Neural cell (in vitro differentiated cells): ENCODE data around the gene ADTRP.

Source experiments
- EP300 ChIP-seq: fragments of 450-650 bp; conservative IDR thresholded peaks from 2 replicates; pipeline ENCODE4 v1.6.1; 2014; ENCODE audit warnings: antibody characterized with exemption, mild to moderate bottlenecking, moderate library complexity; ENCODE audit not compliant: poor library complexity, severe bottlenecking
- EZH2 ChIP-seq: fragments of 200-600, 300-800 bp; shearing (Covaris generic), sonication (generic); IDR thresholded peaks from 2 replicates; pipeline ENCODE4 v1.6.1; 2014; ENCODE audit warnings: antibody characterized with exemption, low read length, borderline replicate concordance, mild to moderate bottlenecking; ENCODE audit not compliant: insufficient read depth, poor library complexity, severe bottlenecking
- POLR2AphosphoS5 ChIP-seq: IDR thresholded peaks from 2 replicates; pipeline ENCODE4 v1.6.1; 2012
- RAD21 ChIP-seq: fragments of 450-650 bp; conservative IDR thresholded peaks from 2 replicates; pipeline ENCODE4 v1.6.1; 2014; ENCODE audit warnings: antibody characterized with exemption, mild to moderate bottlenecking, moderate library complexity
- SMC3 ChIP-seq: fragments of 450-650 bp; conservative IDR thresholded peaks from 2 replicates; pipeline ENCODE4 v1.6.1; 2014; ENCODE audit warnings: antibody characterized with exemption, mild to moderate bottlenecking, moderate library complexity; ENCODE audit not compliant: poor library complexity
- TF ChIP-seq, protein P1 (sequence below): fragments of 450-650 bp; IDR thresholded peaks from 2 replicates; pipeline ENCODE4 v1.5.1; 2014; ENCODE audit warnings: antibody characterized with exemption, mild to moderate bottlenecking, moderate library complexity; ENCODE audit not compliant: poor library complexity, severe bottlenecking

DNA sequence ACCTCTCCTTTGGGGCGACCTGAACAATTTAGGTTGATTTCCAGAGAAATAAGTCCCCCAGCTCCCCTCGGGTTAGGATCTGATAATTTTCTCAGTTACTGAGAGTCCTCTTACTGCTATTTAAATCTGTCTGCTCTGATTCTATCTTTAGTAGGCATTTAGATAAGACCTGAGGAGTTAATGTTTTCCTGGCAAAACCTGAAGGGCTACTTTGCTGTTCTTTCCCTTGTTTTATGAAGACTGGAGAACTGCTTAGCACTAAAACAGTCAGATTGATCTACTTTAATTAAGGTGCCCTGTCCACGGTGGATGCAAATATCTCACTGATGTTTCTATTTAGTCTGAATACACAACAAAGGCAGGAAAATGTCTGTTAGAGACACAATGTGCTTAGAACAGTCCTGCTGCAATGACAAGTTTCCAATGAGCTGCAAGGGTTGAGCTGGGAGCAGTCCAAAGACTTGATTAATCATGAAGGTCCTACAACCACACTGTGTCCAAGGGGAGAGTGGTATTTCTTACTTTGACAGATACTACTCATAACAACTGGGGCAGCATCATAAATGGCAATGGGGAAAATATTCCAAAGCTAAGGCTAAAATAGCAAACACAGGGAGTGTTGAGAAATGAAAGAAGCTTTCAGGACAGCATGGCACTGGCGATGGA is 15.7 kb downstream of the ADTRP start:
- TF ChIP-seq, protein P1, sequence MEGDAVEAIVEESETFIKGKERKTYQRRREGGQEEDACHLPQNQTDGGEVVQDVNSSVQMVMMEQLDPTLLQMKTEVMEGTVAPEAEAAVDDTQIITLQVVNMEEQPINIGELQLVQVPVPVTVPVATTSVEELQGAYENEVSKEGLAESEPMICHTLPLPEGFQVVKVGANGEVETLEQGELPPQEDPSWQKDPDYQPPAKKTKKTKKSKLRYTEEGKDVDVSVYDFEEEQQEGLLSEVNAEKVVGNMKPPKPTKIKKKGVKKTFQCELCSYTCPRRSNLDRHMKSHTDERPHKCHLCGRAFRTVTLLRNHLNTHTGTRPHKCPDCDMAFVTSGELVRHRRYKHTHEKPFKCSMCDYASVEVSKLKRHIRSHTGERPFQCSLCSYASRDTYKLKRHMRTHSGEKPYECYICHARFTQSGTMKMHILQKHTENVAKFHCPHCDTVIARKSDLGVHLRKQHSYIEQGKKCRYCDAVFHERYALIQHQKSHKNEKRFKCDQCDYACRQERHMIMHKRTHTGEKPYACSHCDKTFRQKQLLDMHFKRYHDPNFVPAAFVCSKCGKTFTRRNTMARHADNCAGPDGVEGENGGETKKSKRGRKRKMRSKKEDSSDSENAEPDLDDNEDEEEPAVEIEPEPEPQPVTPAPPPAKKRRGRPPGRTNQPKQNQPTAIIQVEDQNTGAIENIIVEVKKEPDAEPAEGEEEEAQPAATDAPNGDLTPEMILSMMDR: no peak
- TF ChIP-seq RAD21 (no peak), EZH2 (no peak), EP300 (no peak), POLR2AphosphoS5 (no peak), SMC3 (no peak)
